Urinary bladder (tissue), 4 donors: ENCODE results near the gene ARHGAP22. TPM values are rescaled to one million over a fixed set of nuclear protein-coding genes. Genes with fewer than 3 reads are reported as not detected.

Experiments used
- DNase-seq: peaks from one replicate; pipeline ENCODE4 v3.0.0-alpha.2; 2015; ENCODE audit errors: extremely low spot score
- H3K27ac ChIP-seq: one replicate; pipeline ENCODE4 v1.5.1; 2013; ENCODE audit warnings: low read depth, mild to moderate bottlenecking, moderate library complexity
- H3K36me3 ChIP-seq: one replicate; pipeline ENCODE4 v1.6.1; 2013; ENCODE audit warnings: mild to moderate bottlenecking, moderate library complexity; ENCODE audit not compliant: insufficient read depth
- H3K4me1 ChIP-seq: one replicate; pipeline ENCODE4 v1.6.1; 2013; ENCODE audit warnings: mild to moderate bottlenecking, moderate library complexity; ENCODE audit not compliant: insufficient read depth
- H3K4me3 ChIP-seq: one replicate; pipeline ENCODE4 v1.5.1; 2013; ENCODE audit warnings: low read depth, low read length
- WGBS: extraction: QIAGEN DNeasy Blood & Tissue Kit; methylation state at CpG from one replicate; pipeline ENCODE4 v1.1.7; 2013; 5-methylcytosine and 5-hydroxymethylcytosine counted together
- polyA plus RNA-seq: library from polyadenylated mRNA; stranded (reverse); fragments of 200-250 nt; gene quantifications from one replicate; pipeline ENCODE4 v1.2.3, GENCODE V29; 2013
- total RNA-seq: library from RNA; depleted of rRNA; stranded (reverse); fragments of >200 nt; gene quantifications from one replicate; pipeline ENCODE4 v1.2.3, GENCODE V29; 2014
- donor health status: healthy with polysubstance abuse.
- donor health status: healthy.

Gene ARHGAP22
- total and polyA plus RNA-seq, 2 donors, result 2.3 to 6.0 TPM

GRCh38 chr10:48625826-48626134 lies 20.9 kb upstream of the ARHGAP22 start:
- Histone ChIP-seq H3K4me3 (no peak overlapping the region), H3K27ac (no peak overlapping the region), H3K36me3 (no peaks in the 10 kb centered on the region), H3K4me1 (no peaks in the 10 kb centered on the region)
- 87% methylated on average over 1 of the region's 1 CpG for WGBS
- no peak for DNase-seq

- Histone ChIP-seq H3K27ac (no peak overlapping the region), H3K36me3 (no peaks in the 10 kb centered on the region), H3K4me3 (no peak overlapping the region), H3K4me1 (no peaks in the 10 kb centered on the region)
- 78% methylated on average over 5 of the region's 5 CpGs for WGBS
- no peak for DNase-seq
These were observed 18.8 kb upstream of the ARHGAP22 start for GRCh38 chr10:48623607-48624132.

GRCh38 chr10:48623009-48623408 lies 18.1 kb upstream of the ARHGAP22 start:
- Histone ChIP-seq H3K27ac (no peak overlapping the region), H3K4me3 (no peak overlapping the region), H3K4me1 (no peaks in the 10 kb centered on the region), H3K36me3 (no peaks in the 10 kb centered on the region)
- DNase-seq, result no peak
- WGBS, result 95% methylated on average over 3 of the region's 3 CpGs

GRCh38 chr10:48620719-48621118 lies 15.8 kb upstream of the ARHGAP22 start:
- WGBS, result 92% methylated on average over 2 of the region's 2 CpGs
- no peaks in the 10 kb centered on the region for H3K4me1 ChIP-seq
- no peak for DNase-seq
- no peak overlapping the region for H3K4me3 ChIP-seq
- H3K36me3 ChIP-seq, result no peaks in the 10 kb centered on the region
- no peak overlapping the region for H3K27ac ChIP-seq

GRCh38 chr10:48616436-48616835 lies 11.6 kb upstream of the ARHGAP22 start:
- no peak for DNase-seq
- no peak overlapping the region for H3K27ac ChIP-seq
- H3K36me3 ChIP-seq, result no peaks in the 10 kb centered on the region
- 14% methylated on average over 1 of the region's 1 CpG for WGBS
- H3K4me1 ChIP-seq, result no peaks in the 10 kb centered on the region
- no peak overlapping the region for H3K4me3 ChIP-seq

GRCh38 chr10:48614481-48615390 lies 9.9 kb upstream of the ARHGAP22 start:
- WGBS, result 77% methylated on average over 2 of the region's 2 CpGs
- Histone ChIP-seq H3K4me3 (no peak overlapping the region), H3K27ac (no peak overlapping the region), H3K36me3 (no peaks in the 10 kb centered on the region), H3K4me1 (no peaks in the 10 kb centered on the region)
- DNase-seq, result no peak

GRCh38 chr10:48613016-48613415 lies 8.1 kb upstream of the ARHGAP22 start:
- Histone ChIP-seq H3K4me1 (no peaks in the 10 kb centered on the region), H3K4me3 (no peak overlapping the region), H3K36me3 (no peaks in the 10 kb centered on the region), H3K27ac (no peak overlapping the region)
- DNase-seq, result no peak
- 89% methylated on average over 2 of the region's 2 CpGs for WGBS

- 65% methylated on average over 3 of the region's 3 CpGs for WGBS
- Histone ChIP-seq H3K4me1 (no peaks in the 10 kb centered on the region), H3K27ac (no peak overlapping the region), H3K4me3 (no peak overlapping the region), H3K36me3 (no peaks in the 10 kb centered on the region)
- no peak for DNase-seq
These were observed 7.5 kb upstream of the ARHGAP22 start for GRCh38 chr10:48612236-48612943.

- Histone ChIP-seq H3K27ac (no peak overlapping the region), H3K4me1 (no peaks in the 10 kb centered on the region), H3K4me3 (no peak overlapping the region), H3K36me3 (no peaks in the 10 kb centered on the region)
- DNase-seq, result no peak
- 80% methylated on average over 4 of the region's 4 CpGs for WGBS
These were observed 6.3 kb upstream of the ARHGAP22 start for GRCh38 chr10:48611133-48611532.

GRCh38 chr10:48610585-48611093 lies 5.8 kb upstream of the ARHGAP22 start:
- Histone ChIP-seq H3K4me3 (no peak overlapping the region), H3K4me1 (no peaks in the 10 kb centered on the region), H3K27ac (no peak overlapping the region), H3K36me3 (no peaks in the 10 kb centered on the region)
- no peak for DNase-seq
- WGBS, result 87% methylated on average over 4 of the region's 4 CpGs

GRCh38 chr10:48609899-48610584 lies 5.2 kb upstream of the ARHGAP22 start:
- Histone ChIP-seq H3K27ac (no peak overlapping the region), H3K36me3 (no peaks in the 10 kb centered on the region), H3K4me1 (peaks cover 2% of the 10 kb centered on the region), H3K4me3 (no peak overlapping the region)
- no peak for DNase-seq
- 94% methylated on average over 4 of the region's 4 CpGs for WGBS

- Histone ChIP-seq H3K4me3 (no peak overlapping the region), H3K4me1 (peaks cover 3% of the 10 kb centered on the region), H3K27ac (no peak overlapping the region), H3K36me3 (no peaks in the 10 kb centered on the region)
- 91% methylated on average over 5 of the region's 5 CpGs for WGBS
- no peak for DNase-seq
These were observed 4.6 kb upstream of the ARHGAP22 start for GRCh38 chr10:48609441-48609840.

GRCh38 chr10:48608976-48609375 lies 4.1 kb upstream of the ARHGAP22 start:
- Histone ChIP-seq H3K4me3 (no peak overlapping the region), H3K4me1 (peaks cover 5% of the 10 kb centered on the region), H3K36me3 (no peaks in the 10 kb centered on the region), H3K27ac (no peak overlapping the region)
- no peak for DNase-seq
